Right ventricle myocardium superior (tissue), 1 donor: Measurements from ENCODE around the gene ARFGEF2. TPM values are rescaled to one million over a fixed set of nuclear protein-coding genes. Genes with fewer than 3 reads are reported as not detected.
"Not testable (repeated sequence)": the region's sequence is repeated elsewhere in the genome, so short reads cannot be mapped to it uniquely, and the experiment has no call there.

ENCODE experiments used
- ATAC-seq: fragments of 200-7000 bp; cut with Tn5 transposase; one replicate; pipeline ENCODE4 v1.9.1; 2020; ENCODE audit warnings: mild to moderate bottlenecking; ENCODE audit not compliant: poor library complexity
- DNase-seq: peaks from one replicate; pipeline ENCODE4 v3.0.0-alpha.2; 2020
- intact Hi-C: fragments of 100-400 bp; cut with DNase I; formaldehyde crosslinking; loops from one replicate; pipeline ENCODE4 v1.11.2; 2022
- total RNA-seq: library from RNA; stranded (reverse); fragmentation: NEBNext Ultra II Directional; extraction: Animal tissue kit (Norgen Biotek cat#: 25700); gene quantifications from one replicate; pipeline ENCODE4 v1.2.1, GENCODE V29; 2021
- donor health status: DM: no; HTN: yes; CAD: no; lungs with severe emphysema.

Gene ARFGEF2
- total RNA-seq, 1 donor from 2014 or later = 36.8 TPM

- ATAC-seq (no peak), DNase-seq (no peak)
- intact Hi-C loops = loop anchor here (10.0 kb wide), 1 partner anchor 46 kb away; no protein-coding TSS in a partner anchor
These were observed 107.7 kb downstream of the ARFGEF2 start for GRCh38 chr20:49029203-49029602.

- DNase-seq (no peak), ATAC-seq (peak; percentile 41)
- intact Hi-C loops = no loop called here
These were observed 109.6 kb downstream of the ARFGEF2 start for GRCh38 chr20:49030954-49031619.

GRCh38 chr20:49032455-49032854, 110.9 kb downstream of the ARFGEF2 start:
- intact Hi-C loops = no loop called here
- DNase-seq (no peak), ATAC-seq (no peak)

GRCh38 chr20:49034070-49034732, 112.7 kb downstream of the ARFGEF2 start:
- ATAC-seq (no peak), DNase-seq (no peak)
- intact Hi-C loops = no loop called here

GRCh38 chr20:49037962-49038387, 116.5 kb downstream of the ARFGEF2 start:
- intact Hi-C loops = no loop called here
- no peak for ATAC-seq
- DNase-seq = no peak

- no peak for ATAC-seq
- intact Hi-C loops = no loop called here
These were observed 118.3 kb downstream of the ARFGEF2 start for GRCh38 chr20:49039854-49040253.

GRCh38 chr20:49043000-49043399, 121.5 kb downstream of the ARFGEF2 start:
- DNase-seq (no peak), ATAC-seq (no peak)
- intact Hi-C loops = no loop called here

More at GRCh38 chr20:49039854-49040253, 118.3 kb downstream of the ARFGEF2 start:
- no peak for DNase-seq

- peak; percentile 70 for DNase-seq
- no peak for ATAC-seq
- intact Hi-C loops = no loop called here
These were observed 124.1 kb downstream of the ARFGEF2 start for GRCh38 chr20:49045440-49046086.

GRCh38 chr20:49046087-49046900, 124.8 kb downstream of the ARFGEF2 start, which contains the start of gene CSE1L:
TSS of gene CSE1L (plus strand) at chr20:49046312. CDS start at chr20:49058464, 12,152 bp downstream.
- ATAC-seq (peak; percentile 98), DNase-seq (peak; percentile 97)
- intact Hi-C loops = no loop called here

GRCh38 chr20:49052334-49052733, 130.8 kb downstream of the ARFGEF2 start:
- intact Hi-C loops = no loop called here
- no peak for DNase-seq
- ATAC-seq = no peak

- ATAC-seq (peak; percentile 45), DNase-seq (no peak)
- intact Hi-C loops = no loop called here
These were observed 132.6 kb downstream of the ARFGEF2 start for GRCh38 chr20:49054056-49054643.

- DNase-seq = no peak
- ATAC-seq = no peak
- intact Hi-C loops = no loop called here
These were observed 141.8 kb downstream of the ARFGEF2 start for GRCh38 chr20:49063279-49063678.

- ATAC-seq = no peak
- intact Hi-C loops = loop anchor here (10.0 kb wide), 1 partner anchor 50 kb away; no protein-coding TSS in a partner anchor
- DNase-seq = no peak
These were observed 153.0 kb downstream of the ARFGEF2 start for GRCh38 chr20:49074521-49074920.

- intact Hi-C loops = loop anchor here (10.0 kb wide), 1 partner anchor 54 kb away; no protein-coding TSS in a partner anchor
- DNase-seq = no peak
These were observed 156.8 kb downstream of the ARFGEF2 start for GRCh38 chr20:49078310-49078709.

GRCh38 chr20:49082295-49082694, 160.8 kb downstream of the ARFGEF2 start:
- intact Hi-C loops, DNase-seq: not testable (repeated sequence)

More at GRCh38 chr20:49078310-49078709, 156.8 kb downstream of the ARFGEF2 start:
- no peak for ATAC-seq

More at GRCh38 chr20:49082295-49082694, 160.8 kb downstream of the ARFGEF2 start:
- not testable (repeated sequence) for ATAC-seq
